Endometrium (tissue), 2 donors: ENCODE data around the gene HENMT1.

Experiments used
- FAIRE-seq: peaks from 2 replicates; lab custom pipeline; 2012; peaks lifted over from hg19 to GRCh38; lab: Jason Lieb, UNC
- donor health status: control.
- donor health status: control.

The HENMT1 gene

DNA sequence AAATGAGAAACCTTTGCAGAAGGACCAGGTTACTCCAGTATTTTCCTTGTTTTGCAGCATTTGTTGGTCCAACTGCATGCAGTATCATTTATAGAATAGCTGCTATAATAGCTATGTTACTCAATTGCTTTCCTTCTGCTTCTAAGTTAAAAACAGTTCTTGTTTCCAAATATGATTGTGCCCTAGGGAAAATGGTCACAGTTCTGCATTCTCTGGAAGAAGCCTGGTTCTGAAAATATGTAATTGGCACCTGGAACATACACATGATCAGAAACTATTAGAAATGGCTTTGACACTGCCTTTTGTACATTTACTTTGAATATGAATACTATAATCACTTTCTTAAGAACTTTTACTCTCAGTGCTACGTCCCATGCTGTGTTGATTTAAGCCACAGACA, 33.6 kb downstream of the HENMT1 start:
- no peak for FAIRE-seq

GRCh38 chr1:108624069-108624468, 36.8 kb downstream of the HENMT1 start:
- FAIRE-seq, result no peak

DNA sequence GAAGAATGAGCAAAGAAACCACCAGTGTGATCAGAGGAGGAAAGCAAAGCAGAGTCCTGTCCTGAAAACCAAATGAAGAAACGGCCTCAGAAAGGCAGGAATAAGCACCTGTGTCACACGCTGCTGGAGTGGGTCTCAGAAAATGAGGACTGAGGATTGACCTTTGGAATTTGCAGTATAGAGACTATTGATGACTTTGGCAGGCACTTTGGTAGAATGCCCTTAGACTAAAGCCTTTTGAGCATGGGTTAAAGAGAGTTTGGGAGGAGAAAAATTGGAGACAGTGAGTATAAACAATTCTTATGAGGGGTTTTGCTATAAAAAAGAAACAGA, 43.2 kb downstream of the HENMT1 start:
- no peak for FAIRE-seq

- no peak for FAIRE-seq
Measured at GRCh38 chr1:108617008-108617723, 43.7 kb downstream of the HENMT1 start.

GRCh38 chr1:108615544-108615943, 45.3 kb downstream of the HENMT1 start:
- no peak for FAIRE-seq

DNA sequence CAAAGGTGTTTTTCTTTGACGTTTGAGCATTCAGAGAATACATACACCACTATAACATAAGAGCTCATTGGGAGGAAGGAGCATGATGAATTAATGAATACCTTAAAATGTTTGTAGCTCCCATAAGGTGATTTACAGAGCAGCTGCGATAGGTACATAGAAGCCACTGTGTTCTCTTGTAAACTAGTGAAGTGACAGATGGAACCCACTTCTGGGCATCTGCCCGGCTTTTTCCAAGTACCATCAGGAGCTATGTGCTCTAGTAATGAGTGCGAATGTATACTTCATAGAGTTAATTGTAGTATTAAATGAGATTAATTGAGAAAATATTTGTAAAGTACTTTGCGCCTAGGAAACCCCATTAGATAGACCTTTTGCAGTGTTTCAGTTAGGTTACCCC, 48.4 kb downstream of the HENMT1 start:
- no peak for FAIRE-seq

GRCh38 chr1:108611984-108612383, 48.9 kb downstream of the HENMT1 start:
- no peak for FAIRE-seq

GRCh38 chr1:108610073-108610472, 50.8 kb downstream of the HENMT1 start:
- no peak for FAIRE-seq

- no peak for FAIRE-seq
Measured at GRCh38 chr1:108609483-108610049, 51.3 kb downstream of the HENMT1 start.

- FAIRE-seq, result no peak
Measured at GRCh38 chr1:108606478-108606877, 54.4 kb downstream of the HENMT1 start.

DNA sequence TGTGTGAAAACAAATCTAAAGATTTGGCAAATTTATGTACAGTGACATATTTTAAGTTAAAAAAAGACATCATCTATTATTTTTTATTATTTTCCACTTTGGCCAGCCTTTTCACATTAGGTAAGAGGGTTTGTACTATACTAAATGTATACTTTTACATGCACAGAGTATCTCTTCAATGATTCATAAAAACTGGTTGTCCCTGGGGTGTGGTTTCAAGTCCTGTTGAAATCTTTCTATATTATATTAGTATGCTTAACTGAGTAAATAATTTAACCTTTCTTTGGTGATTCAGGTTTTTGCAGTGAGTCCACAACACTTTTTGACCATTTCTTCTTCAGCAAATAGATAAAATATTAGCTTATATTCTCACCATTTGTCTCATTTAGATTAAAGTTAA, 55.3 kb downstream of the HENMT1 start:
- FAIRE-seq, result no peak

GRCh38 chr1:108601708-108602410, 59.0 kb downstream of the HENMT1 start:
- FAIRE-seq, result no peak

GRCh38 chr1:108600504-108600903, 60.4 kb downstream of the HENMT1 start:
- no peak for FAIRE-seq

DNA sequence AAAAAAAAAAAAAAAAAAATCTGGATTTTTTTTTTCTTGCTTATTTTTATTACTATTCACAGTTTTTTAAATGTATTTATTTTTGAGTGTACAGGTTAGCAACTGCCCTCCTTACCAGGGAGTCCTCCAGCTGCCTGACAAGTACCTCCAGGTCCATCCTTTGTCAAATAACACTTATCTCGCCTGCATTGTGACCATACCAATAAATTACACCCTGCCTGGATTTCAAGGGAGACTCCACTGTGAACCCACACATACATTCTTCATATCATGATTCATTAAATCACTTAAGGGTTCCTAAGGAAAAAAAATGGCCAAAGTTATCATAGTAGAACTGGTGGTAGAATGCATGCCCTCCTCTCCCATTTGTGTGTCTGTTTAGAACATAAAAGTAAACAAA, 62.6 kb downstream of the HENMT1 start:
- FAIRE-seq, result no peak
